ENCODE data around the gene APLN. TPM values are rescaled to one million over a fixed set of nuclear protein-coding genes. Genes with fewer than 3 reads are reported as not detected.

Gene APLN
- total RNA-seq, 6 experiments from 2014 or later: 0.09 to 0.37 (median 0.27) TPM; not detected in 1

DNA sequence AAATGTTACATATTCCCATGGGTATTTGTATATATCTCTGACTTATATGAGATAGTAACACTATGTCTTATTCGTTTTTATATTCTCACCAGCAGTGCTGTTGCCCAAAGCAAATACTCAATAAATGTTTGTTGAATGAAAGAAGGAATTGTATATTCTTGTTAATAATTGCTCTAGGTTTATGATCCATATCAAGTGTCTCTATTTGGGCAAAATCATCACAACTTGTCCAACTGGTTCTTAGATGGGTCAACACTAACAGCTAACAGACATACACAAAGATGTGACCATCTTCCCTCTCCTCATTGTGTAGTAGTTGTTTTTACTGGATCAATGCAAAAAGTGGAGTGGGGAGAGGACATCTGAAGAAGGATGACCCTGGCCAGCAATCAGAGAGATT lies 6.6 kb upstream of the APLN start:
- no peak for DNase-seq
- Mint-ChIP-seq H3K27ac (no peak overlapping the region), H3K4me1 (ENCODE audit: low read depth) (peaks cover 30% of the 10 kb centered on the region), H3K27me3 (ENCODE audit: insufficient read depth) (no peaks in the 10 kb centered on the region; the same call in 1 of the 2 replicates), H3K4me3 (no peak overlapping the region), H3K9me3 (no peaks in the 10 kb centered on the region), H3K36me3 (ENCODE audit: low read depth) (no peaks in the 10 kb centered on the region)
- no peak for TF ChIP-seq CTCF (IDR thresholded peaks at IDR 0.05)

- Mint-ChIP-seq H3K4me1 (ENCODE audit: low read depth) (peaks cover 15% of the 10 kb centered on the region), H3K36me3 (ENCODE audit: low read depth) (no peaks in the 10 kb centered on the region), H3K4me3 (no peak overlapping the region), H3K27ac (no peak overlapping the region), H3K9me3 (no peaks in the 10 kb centered on the region), H3K27me3 (ENCODE audit: insufficient read depth) (no peaks in the 10 kb centered on the region; the same call in 1 of the 2 replicates)
- DNase-seq: no peak
- no peak for TF ChIP-seq CTCF (IDR thresholded peaks at IDR 0.05)
Observed at GRCh38 chrX:129659861-129660260, 5.1 kb upstream of the APLN start.

DNA sequence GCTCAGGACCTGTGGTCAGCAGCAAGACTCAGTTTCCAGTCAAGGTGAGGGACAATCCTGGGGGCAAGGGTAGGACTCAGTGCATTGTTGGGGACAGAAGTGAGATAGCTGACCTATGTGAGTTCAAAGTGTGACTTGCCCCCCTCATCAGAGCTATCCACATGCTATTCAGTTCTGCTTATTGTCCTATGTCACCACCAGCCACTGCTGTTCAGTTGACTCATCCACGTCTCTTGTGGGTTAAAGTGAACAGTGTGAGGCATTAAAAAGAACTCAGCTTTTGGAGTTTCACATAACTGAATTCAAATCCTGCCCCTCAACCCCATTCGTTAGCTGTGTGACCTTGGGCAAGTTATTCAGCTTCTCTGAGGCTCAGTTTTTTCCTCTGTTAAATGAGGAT lies 4.4 kb upstream of the APLN start:
- no peak overlapping the region for H3K4me3 Mint-ChIP-seq
- TF ChIP-seq CTCF (IDR thresholded peaks at IDR 0.05): no peak
- H3K27ac Mint-ChIP-seq: no peak overlapping the region
- H3K27me3 Mint-ChIP-seq (ENCODE audit: insufficient read depth): no peaks in the 10 kb centered on the region; the same call in 1 of the 2 replicates
- no peaks in the 10 kb centered on the region for H3K9me3 Mint-ChIP-seq
- H3K4me1 Mint-ChIP-seq (ENCODE audit: low read depth): peaks cover 10% of the 10 kb centered on the region
- DNase-seq: no peak
- no peaks in the 10 kb centered on the region for H3K36me3 Mint-ChIP-seq (ENCODE audit: low read depth)

DNA sequence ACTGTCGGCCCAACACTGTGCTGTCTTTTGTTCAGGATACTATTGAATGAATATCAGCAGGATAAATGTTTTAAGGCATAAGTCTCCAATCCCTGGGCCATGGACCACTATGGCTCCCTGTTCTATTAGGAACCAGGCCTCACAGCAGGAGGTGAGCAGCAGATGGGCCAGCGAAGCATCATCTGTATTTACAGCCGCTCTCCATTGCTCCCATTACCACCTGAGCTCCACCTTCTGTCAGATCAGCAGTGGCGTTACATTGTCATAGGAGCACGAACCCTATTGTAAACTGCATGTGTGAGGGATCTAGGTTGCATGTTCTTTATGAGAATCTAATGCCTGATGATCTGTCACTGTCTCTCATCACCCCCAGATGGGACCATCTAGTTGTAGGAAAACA lies 3.7 kb upstream of the APLN start:
- H3K27me3 Mint-ChIP-seq (ENCODE audit: insufficient read depth): no peaks in the 10 kb centered on the region; the same call in 1 of the 2 replicates
- H3K27ac Mint-ChIP-seq: no peak overlapping the region
- no peak for TF ChIP-seq CTCF (IDR thresholded peaks at IDR 0.05)
- peaks cover 9% of the 10 kb centered on the region for H3K4me1 Mint-ChIP-seq (ENCODE audit: low read depth)
- H3K4me3 Mint-ChIP-seq: no peak overlapping the region
- no peaks in the 10 kb centered on the region for H3K36me3 Mint-ChIP-seq (ENCODE audit: low read depth)
- no peaks in the 10 kb centered on the region for H3K9me3 Mint-ChIP-seq
- no peak for DNase-seq

- no peak for DNase-seq
- Mint-ChIP-seq H3K9me3 (no peaks in the 10 kb centered on the region), H3K36me3 (ENCODE audit: low read depth) (no peaks in the 10 kb centered on the region), H3K27ac (no peak overlapping the region), H3K4me3 (peak overlapping the region; percentile 68), H3K27me3 (ENCODE audit: insufficient read depth) (peaks cover 5% of the 10 kb centered on the region), H3K4me1 (ENCODE audit: low read depth) (no peaks in the 10 kb centered on the region; the same call in 1 of the 2 replicates)
- no peak for TF ChIP-seq CTCF (IDR thresholded peaks at IDR 0.05)
Observed at GRCh38 chrX:129655547-129656249, 942 bp upstream of the APLN start.

Data from HFFc6 (cell line).